ENCODE measurements around the gene E2F1.

The E2F1 gene

GRCh38 chr20:33686100-33686983 lies at the start of gene E2F1:
Gene E2F1 (minus strand): TSS chr20:33686385. CDS start chr20:33686264, 121 bp downstream.
- in situ Hi-C loops (cut with MboI; ENCODE audit: low sequenced_read_pairs): no loop called here

GRCh38 chr20:33733654-33734576 lies 47.7 kb upstream of the E2F1 start:
- in situ Hi-C loops (cut with MboI; ENCODE audit: low sequenced_read_pairs): no loop called here

GRCh38 chr20:33732166-33732970 lies 46.2 kb upstream of the E2F1 start:
- in situ Hi-C loops (cut with MboI; ENCODE audit: low sequenced_read_pairs): no loop called here

- in situ Hi-C loops (cut with MboI; ENCODE audit: low sequenced_read_pairs): no loop called here
These were observed 45.5 kb upstream of the E2F1 start, which contains the start of gene ZNF341 for GRCh38 chr20:33731693-33732165. Gene ZNF341 (plus strand): TSS chr20:33731996. CDS start chr20:33732022, 26 bp downstream.

GRCh38 chr20:33730946-33731692 lies 44.9 kb upstream of the E2F1 start:
- in situ Hi-C loops (cut with MboI; ENCODE audit: low sequenced_read_pairs): no loop called here

GRCh38 chr20:33729101-33729500 lies 42.9 kb upstream of the E2F1 start:
- in situ Hi-C loops (cut with MboI; ENCODE audit: low sequenced_read_pairs): no loop called here

GRCh38 chr20:33728463-33728862 lies 42.3 kb upstream of the E2F1 start:
- in situ Hi-C loops (cut with MboI; ENCODE audit: low sequenced_read_pairs): no loop called here

- in situ Hi-C loops (cut with MboI; ENCODE audit: low sequenced_read_pairs): no loop called here
These were observed 41.6 kb upstream of the E2F1 start for GRCh38 chr20:33727806-33728205.

GRCh38 chr20:33727115-33727479 lies 40.9 kb upstream of the E2F1 start:
- in situ Hi-C loops (cut with MboI; ENCODE audit: low sequenced_read_pairs): no loop called here

GRCh38 chr20:33725607-33726264 lies 39.6 kb upstream of the E2F1 start:
- in situ Hi-C loops (cut with MboI; ENCODE audit: low sequenced_read_pairs): no loop called here

- in situ Hi-C loops (cut with MboI; ENCODE audit: low sequenced_read_pairs): no loop called here
These were observed 38.4 kb upstream of the E2F1 start for GRCh38 chr20:33724439-33725094.

- in situ Hi-C loops (cut with MboI; ENCODE audit: low sequenced_read_pairs): no loop called here
These were observed 35.4 kb upstream of the E2F1 start for GRCh38 chr20:33721391-33722140.

- in situ Hi-C loops (cut with MboI; ENCODE audit: low sequenced_read_pairs): no loop called here
These were observed 34.0 kb upstream of the E2F1 start, which contains the start of gene PXMP4 for GRCh38 chr20:33719989-33720709. Gene PXMP4 (minus strand): TSS chr20:33720310. CDS start chr20:33720207, 103 bp downstream.

- in situ Hi-C loops (cut with MboI; ENCODE audit: low sequenced_read_pairs): no loop called here
These were observed 33.2 kb upstream of the E2F1 start for GRCh38 chr20:33719277-33719988.

GRCh38 chr20:33716498-33716897 lies 30.3 kb upstream of the E2F1 start:
- in situ Hi-C loops (cut with MboI; ENCODE audit: low sequenced_read_pairs): no loop called here

GRCh38 chr20:33713865-33714367 lies 27.7 kb upstream of the E2F1 start:
- in situ Hi-C loops (cut with MboI; ENCODE audit: low sequenced_read_pairs): no loop called here

- in situ Hi-C loops (cut with MboI; ENCODE audit: low sequenced_read_pairs): no loop called here
These were observed 25.2 kb upstream of the E2F1 start for GRCh38 chr20:33711446-33711738.

Data from hTERT RPE-1 (cell line).